Measurements from ENCODE around the gene GRID2. TPM values are rescaled to one million over a fixed set of nuclear protein-coding genes. Genes with fewer than 3 reads are reported as not detected.

GRID2 gene
- total RNA-seq, 1 donor from 2014 or later = not detected

- H3K36me3 ChIP-seq = no peaks in the 10 kb centered on the region
- intact Hi-C loops (cut with DNase I) = no loop called here
- no peak overlapping the region for H3K27ac ChIP-seq
- TF ChIP-seq CTCF (IDR thresholded peaks at IDR 0.05) = no peak
- H3K4me3 ChIP-seq = no peak overlapping the region
- H3K4me1 ChIP-seq = no peaks in the 10 kb centered on the region
- ATAC-seq (no peak), DNase-seq (no peak)
- no peaks in the 10 kb centered on the region for H3K9me3 ChIP-seq
- no peaks in the 10 kb centered on the region for H3K27me3 ChIP-seq (ENCODE audit: low read depth)
Measured at GRCh38 chr4:93217431-93217830, 913.7 kb downstream of the GRID2 start.

GRCh38 chr4:93221771-93222170 lies 918.0 kb downstream of the GRID2 start:
- intact Hi-C loops (cut with DNase I) = no loop called here
- DNase-seq = no peak

GRCh38 chr4:93228021-93228420 lies 924.3 kb downstream of the GRID2 start:
- H3K27me3 ChIP-seq (ENCODE audit: low read depth) = no peaks in the 10 kb centered on the region
- H3K4me1 ChIP-seq = no peaks in the 10 kb centered on the region
- no peaks in the 10 kb centered on the region for H3K36me3 ChIP-seq
- H3K9me3 ChIP-seq = peaks cover 7% of the 10 kb centered on the region
- H3K4me3 ChIP-seq = no peak overlapping the region
- DNase-seq = no peak
- no peak for ATAC-seq
- no peak for TF ChIP-seq CTCF (IDR thresholded peaks at IDR 0.05)
- no peak overlapping the region for H3K27ac ChIP-seq
- intact Hi-C loops (cut with DNase I) = no loop called here

More at GRCh38 chr4:93221771-93222170, 918.0 kb downstream of the GRID2 start:
- Histone ChIP-seq H3K4me3 (no peak overlapping the region), H3K4me1 (no peaks in the 10 kb centered on the region), H3K36me3 (no peaks in the 10 kb centered on the region), H3K9me3 (peaks cover 7% of the 10 kb centered on the region), H3K27me3 (ENCODE audit: low read depth) (no peaks in the 10 kb centered on the region), H3K27ac (no peak overlapping the region)
- no peak for ATAC-seq
- TF ChIP-seq CTCF (IDR thresholded peaks at IDR 0.05) = no peak

GRCh38 chr4:93232883-93233282 lies 929.1 kb downstream of the GRID2 start:
- Histone ChIP-seq H3K9me3 (no peaks in the 10 kb centered on the region), H3K4me1 (no peaks in the 10 kb centered on the region), H3K36me3 (no peaks in the 10 kb centered on the region), H3K27me3 (ENCODE audit: low read depth) (no peaks in the 10 kb centered on the region), H3K4me3 (no peak overlapping the region), H3K27ac (no peak overlapping the region)
- ATAC-seq (no peak), DNase-seq (no peak)
- intact Hi-C loops (cut with DNase I) = no loop called here
- TF ChIP-seq CTCF (IDR thresholded peaks at IDR 0.05) = no peak

- H3K9me3 ChIP-seq = no peaks in the 10 kb centered on the region
- H3K36me3 ChIP-seq = no peaks in the 10 kb centered on the region
- intact Hi-C loops (cut with DNase I) = no loop called here
- no peak overlapping the region for H3K4me3 ChIP-seq
- no peak overlapping the region for H3K27ac ChIP-seq
- ATAC-seq = no peak
- DNase-seq = no peak
- no peak for TF ChIP-seq CTCF (IDR thresholded peaks at IDR 0.05)
- H3K4me1 ChIP-seq = no peaks in the 10 kb centered on the region
- H3K27me3 ChIP-seq (ENCODE audit: low read depth) = no peaks in the 10 kb centered on the region
Measured at GRCh38 chr4:93237521-93237920, 933.8 kb downstream of the GRID2 start.

- H3K27ac ChIP-seq = no peak overlapping the region
- DNase-seq = no peak
- H3K9me3 ChIP-seq = no peaks in the 10 kb centered on the region
- ATAC-seq = no peak
- H3K27me3 ChIP-seq (ENCODE audit: low read depth) = no peaks in the 10 kb centered on the region
- H3K4me1 ChIP-seq = no peaks in the 10 kb centered on the region
- intact Hi-C loops (cut with DNase I) = no loop called here
- TF ChIP-seq CTCF (IDR thresholded peaks at IDR 0.05) = no peak
- no peak overlapping the region for H3K4me3 ChIP-seq
- no peaks in the 10 kb centered on the region for H3K36me3 ChIP-seq
Measured at GRCh38 chr4:93243262-93243661, 939.5 kb downstream of the GRID2 start.

Data from lower lobe of right lung (tissue), 2 donors.